Measurements from ENCODE around the gene RANBP1.

DNA sequence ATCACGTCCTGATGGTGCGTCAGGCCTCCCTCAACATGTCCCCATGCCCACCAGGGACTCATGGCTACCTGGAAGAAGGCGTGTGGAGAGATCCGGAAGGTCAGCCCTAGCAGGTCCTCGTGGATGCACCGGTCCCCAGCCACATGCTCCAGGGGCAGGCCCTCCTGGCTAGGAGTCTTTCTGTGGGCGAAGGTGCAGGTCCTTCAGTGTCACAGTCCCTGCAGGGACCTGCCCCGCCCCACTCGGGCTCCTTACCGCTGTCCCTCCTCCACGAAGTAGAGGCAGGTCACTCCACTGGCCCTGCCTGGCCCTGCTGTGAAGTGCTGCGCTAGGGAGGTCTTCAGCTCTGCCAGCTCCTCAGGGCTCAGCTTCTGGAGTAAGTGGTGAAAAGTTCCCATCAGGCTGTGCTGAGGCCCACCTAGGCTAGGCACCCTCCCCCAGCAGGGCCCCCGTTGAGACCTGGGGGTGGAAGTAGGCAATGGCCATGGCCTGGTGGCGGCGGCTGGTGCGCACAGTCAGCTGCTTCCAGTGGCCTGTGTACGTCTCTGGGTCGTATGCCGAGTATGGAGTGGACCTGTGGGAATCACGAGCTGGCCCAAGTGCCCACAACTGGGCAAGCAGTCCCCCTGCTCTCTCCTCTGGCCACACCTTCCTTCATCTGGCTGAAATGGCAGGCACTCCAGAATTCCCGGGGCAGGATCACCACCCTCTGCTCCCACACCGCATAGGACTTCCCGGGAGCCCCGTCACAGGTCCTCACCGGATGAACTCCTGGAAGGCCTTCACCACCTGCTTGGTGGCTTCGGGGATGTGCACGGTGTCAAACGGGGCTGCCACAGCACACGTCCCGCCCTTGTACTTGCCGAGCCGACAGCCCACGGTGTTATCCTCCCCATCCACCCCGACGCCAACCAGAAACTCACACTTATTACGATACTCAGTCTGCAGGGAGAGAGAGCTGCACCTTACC lies 1.1 kb upstream of the RANBP1 start:
- no peak for TF ChIP-seq CTCF (IDR thresholded peaks at IDR 0.05)
- no peak for TF ChIP-seq POLR2AphosphoS5 (IDR thresholded peaks at IDR 0.05)
- no peak for TF ChIP-seq POLR2A (IDR thresholded peaks at IDR 0.05; ENCODE audit: low read depth)
